ENCODE measurements around the gene ADAMTS14.
"Not testable (repeated sequence)": the region's sequence is repeated elsewhere in the genome, so short reads cannot be mapped to it uniquely, and the experiment has no call there.

ADAMTS14 gene

GRCh38 chr10:70672165-70673042 is at the start of gene ADAMTS14:
Gene ADAMTS14 (plus strand): TSS chr10:70672506. CDS start chr10:70672803, 297 bp downstream.
- FAIRE-seq, result no peak

- no peak for FAIRE-seq
Observed at GRCh38 chr10:70622541-70622940, 49.8 kb upstream of the ADAMTS14 start.

GRCh38 chr10:70622981-70623844 is 49.1 kb upstream of the ADAMTS14 start:
- no peak for FAIRE-seq

GRCh38 chr10:70626056-70626455 is 46.2 kb upstream of the ADAMTS14 start:
- no peak for FAIRE-seq

- no peak for FAIRE-seq
Observed at GRCh38 chr10:70629338-70629737, 43.0 kb upstream of the ADAMTS14 start.

GRCh38 chr10:70631735-70632134 is 40.6 kb upstream of the ADAMTS14 start:
- FAIRE-seq, result not testable (repeated sequence)

GRCh38 chr10:70634011-70634410 is 38.3 kb upstream of the ADAMTS14 start:
- FAIRE-seq, result no peak

GRCh38 chr10:70634515-70634914 is 37.8 kb upstream of the ADAMTS14 start:
- FAIRE-seq, result not testable (repeated sequence)

GRCh38 chr10:70639640-70640383 is 32.5 kb upstream of the ADAMTS14 start:
- FAIRE-seq, result not testable (repeated sequence)

GRCh38 chr10:70643272-70643671 is 29.0 kb upstream of the ADAMTS14 start:
- not testable (repeated sequence) for FAIRE-seq

- not testable (repeated sequence) for FAIRE-seq
Observed at GRCh38 chr10:70644959-70645358, 27.3 kb upstream of the ADAMTS14 start.

GRCh38 chr10:70647086-70647485 is 25.2 kb upstream of the ADAMTS14 start:
- no peak for FAIRE-seq

GRCh38 chr10:70648427-70648826 is 23.9 kb upstream of the ADAMTS14 start:
- FAIRE-seq, result no peak

GRCh38 chr10:70649526-70649925 is 22.8 kb upstream of the ADAMTS14 start:
- no peak for FAIRE-seq

- FAIRE-seq, result no peak
Observed at GRCh38 chr10:70650104-70650503, 22.2 kb upstream of the ADAMTS14 start.

- no peak for FAIRE-seq
Observed at GRCh38 chr10:70650718-70651117, 21.6 kb upstream of the ADAMTS14 start.

GRCh38 chr10:70651661-70652060 is 20.6 kb upstream of the ADAMTS14 start:
- FAIRE-seq, result no peak

- no peak for FAIRE-seq
Observed at GRCh38 chr10:70652761-70653657, 19.3 kb upstream of the ADAMTS14 start.

GRCh38 chr10:70655316-70655715 is 17.0 kb upstream of the ADAMTS14 start:
- no peak for FAIRE-seq

GRCh38 chr10:70656489-70656888 is 15.8 kb upstream of the ADAMTS14 start:
- FAIRE-seq, result no peak

- no peak for FAIRE-seq
Observed at GRCh38 chr10:70657041-70657440, 15.3 kb upstream of the ADAMTS14 start.

Measured in G401.6 (cell line).